Hematopoietic multipotent progenitor cell treated with erythropoietin and hydrocortisone succinate and interleukin-3 and kit ligand, for 17 days (in vitro differentiated cells): ENCODE measurements around the gene HSP90AB1.
"Not testable (repeated sequence)": the region's sequence is repeated elsewhere in the genome, so short reads cannot be mapped to it uniquely, and the experiment has no call there.

Source experiments
- DNase-seq: peaks from one replicate; pipeline ENCODE4 v3.0.0-alpha.2; 2015; ENCODE audit warnings: low spot score

Gene HSP90AB1

DNA sequence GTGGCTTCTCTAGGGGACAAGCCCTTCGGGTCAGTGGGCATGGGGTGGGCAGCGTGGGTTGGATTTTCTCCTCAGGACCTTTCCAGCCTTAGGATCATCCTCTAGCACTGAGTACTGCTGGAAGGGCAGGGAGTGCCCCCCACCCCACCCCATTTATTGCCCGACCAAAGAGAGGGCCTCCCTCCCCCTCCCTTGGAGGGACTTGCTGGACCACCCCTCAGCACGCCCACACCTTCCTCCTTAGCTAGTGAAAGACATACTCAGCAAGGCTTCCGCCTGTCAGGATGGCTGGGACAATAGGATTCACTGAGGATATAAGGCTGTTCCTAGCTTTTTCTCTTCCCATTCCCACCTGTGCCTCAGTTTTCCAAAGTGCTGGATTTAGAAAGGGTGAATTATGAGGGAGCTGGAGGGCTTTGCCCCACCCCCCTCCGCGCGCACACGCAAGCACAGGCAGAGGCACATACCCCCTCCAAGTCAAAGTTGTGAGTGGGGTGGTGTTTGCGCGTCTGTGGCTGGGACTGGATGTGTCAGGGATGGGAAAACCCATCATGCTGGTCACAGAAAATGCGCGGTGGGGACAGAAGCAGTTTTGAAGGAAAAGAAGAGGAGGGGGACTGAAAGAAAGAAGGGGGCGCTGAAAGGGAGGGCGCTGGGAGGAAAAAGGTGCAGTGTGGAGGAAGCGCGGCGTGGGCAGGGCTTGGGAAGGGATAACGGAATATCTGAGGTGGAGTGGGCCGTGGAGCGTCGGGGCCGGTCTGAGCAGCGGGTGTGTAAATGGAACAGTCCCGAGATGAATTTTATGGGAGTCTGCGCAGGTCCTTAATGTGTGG, 24.2 kb upstream of the HSP90AB1 start:
- peak; percentile 23 for DNase-seq

DNA sequence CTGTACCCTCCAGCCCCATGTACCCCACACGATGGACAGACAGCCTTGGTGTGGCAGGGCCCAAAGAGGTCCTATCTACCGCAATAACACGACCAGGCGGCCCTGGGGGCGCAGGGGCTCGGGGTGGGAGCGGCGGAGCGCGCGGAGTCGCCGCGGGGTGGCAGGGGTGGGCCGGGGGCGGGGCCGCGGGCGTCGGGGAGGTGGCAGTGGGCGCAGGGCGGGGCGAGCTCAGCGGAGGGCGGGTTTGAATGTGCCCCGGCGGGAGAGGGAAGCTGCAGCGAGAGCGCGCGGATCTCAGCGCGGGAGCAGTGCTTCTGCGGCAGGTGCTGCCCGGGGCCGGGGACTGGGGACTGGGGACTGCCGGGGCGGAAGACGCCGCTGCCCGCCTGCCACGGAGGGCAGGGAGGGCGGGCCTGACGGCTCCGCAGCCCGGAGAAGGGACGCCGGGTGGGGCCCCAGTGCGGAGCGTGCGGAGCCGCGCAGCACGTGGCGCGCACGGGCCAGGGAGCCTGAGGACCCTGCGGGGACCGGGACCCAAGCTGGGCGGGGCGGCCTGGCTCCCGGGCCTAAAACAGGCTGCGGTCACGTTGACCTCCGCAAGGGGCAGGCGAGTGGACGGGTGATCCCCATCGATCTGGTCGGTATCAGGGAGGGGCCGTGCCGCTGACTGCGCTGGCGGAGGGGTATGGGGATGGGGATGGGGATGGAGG, 23.4 kb upstream of the HSP90AB1 start, which contains the start of gene SLC29A1:
SLC29A1 (plus strand) TSS at position 277 of the 710 bp plus-strand sequence. CDS start 3,719 bp downstream, outside the sequence.
- peak; percentile 79 for DNase-seq

DNA sequence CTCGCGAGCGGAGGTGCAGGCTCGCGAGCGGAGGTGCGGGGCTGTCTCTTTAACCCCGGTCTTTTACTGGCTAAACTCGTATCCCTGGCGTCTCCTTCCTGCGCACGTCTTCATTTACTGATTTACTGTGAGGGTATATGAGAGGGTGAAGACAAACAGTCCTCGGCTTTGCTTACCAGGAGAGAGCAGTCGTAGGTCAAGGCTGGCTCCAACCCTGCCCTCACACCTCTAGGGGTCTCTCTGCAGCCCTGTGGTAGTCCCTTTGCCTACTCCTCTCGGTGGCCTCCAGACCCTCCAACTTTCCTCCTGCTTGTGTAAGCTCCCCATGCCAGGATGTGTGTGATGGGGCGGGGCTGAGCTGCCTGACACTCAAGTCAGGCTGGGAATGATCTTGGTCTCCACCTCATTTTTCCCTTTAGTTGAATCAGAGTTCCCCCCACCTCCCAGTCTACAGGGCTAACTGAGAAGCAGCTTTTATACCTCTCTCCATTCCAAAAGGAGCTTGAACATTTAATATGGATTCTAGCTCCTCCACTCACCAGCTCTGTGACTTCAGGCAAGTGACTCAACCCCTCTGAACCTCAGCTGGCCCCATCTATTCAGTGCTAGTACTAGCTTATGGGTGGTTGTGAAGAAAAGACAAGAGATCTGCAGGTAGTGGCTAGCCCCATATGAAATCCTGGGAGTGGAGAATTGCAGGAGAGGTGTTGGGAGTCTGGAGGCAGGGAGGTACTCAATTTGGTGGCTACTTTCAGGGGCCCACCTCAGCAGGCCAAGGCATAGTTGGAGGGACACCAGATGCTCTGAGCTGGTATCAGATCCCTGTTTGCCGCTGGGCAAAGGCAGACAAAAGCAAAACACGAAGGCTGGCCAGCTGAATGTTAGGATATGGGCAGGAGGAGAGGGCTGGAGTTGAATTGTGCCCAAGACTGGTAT, 22.6 kb upstream of the HSP90AB1 start:
- DNase-seq = peak; percentile 60

DNA sequence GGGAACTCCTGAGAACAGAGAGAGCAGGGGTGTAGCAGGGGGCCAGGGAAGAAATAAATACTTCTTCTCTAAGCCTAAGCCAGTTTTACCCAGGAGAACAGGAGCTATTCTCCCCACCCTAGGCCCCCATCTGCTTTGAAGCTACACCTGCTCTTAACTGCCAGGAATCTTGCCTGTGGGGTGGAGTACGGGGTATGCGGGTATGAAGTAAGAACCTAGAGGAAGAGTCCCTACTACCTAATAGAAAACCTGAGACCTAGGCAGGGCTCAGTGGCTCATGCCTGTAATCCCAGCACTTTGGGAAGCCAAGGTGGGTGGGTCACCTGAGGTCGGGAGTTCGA, 22.0 kb upstream of the HSP90AB1 start:
- DNase-seq = no peak

- DNase-seq = peak; percentile 74
These were observed 21.1 kb upstream of the HSP90AB1 start for GRCh38 chr6:44225579-44226325.

- DNase-seq = no peak
These were observed 20.3 kb upstream of the HSP90AB1 start for GRCh38 chr6:44226368-44227147.

- DNase-seq = peak; percentile 43
These were observed 19.6 kb upstream of the HSP90AB1 start for GRCh38 chr6:44227148-44227793.

DNA sequence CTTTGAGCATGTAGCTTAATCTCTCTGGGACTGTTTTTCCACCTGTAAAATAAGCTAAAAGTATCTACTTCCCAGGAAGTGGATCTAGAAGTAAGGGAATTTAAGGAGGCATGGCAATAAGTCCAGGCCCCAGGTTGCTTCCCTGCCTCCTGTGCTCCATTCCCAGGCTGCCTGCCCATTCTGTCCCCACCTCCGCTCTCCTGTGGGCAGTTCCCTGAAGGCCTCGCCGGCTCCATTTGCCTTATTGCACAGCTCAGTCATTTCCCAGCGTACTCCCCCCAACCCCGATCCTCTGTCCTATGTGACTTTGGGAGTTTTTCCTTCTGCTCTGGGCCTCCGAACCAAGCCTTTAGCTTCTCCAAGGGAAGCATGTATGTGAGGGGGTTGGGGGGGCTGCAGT, 18.9 kb upstream of the HSP90AB1 start:
- no peak for DNase-seq

DNA sequence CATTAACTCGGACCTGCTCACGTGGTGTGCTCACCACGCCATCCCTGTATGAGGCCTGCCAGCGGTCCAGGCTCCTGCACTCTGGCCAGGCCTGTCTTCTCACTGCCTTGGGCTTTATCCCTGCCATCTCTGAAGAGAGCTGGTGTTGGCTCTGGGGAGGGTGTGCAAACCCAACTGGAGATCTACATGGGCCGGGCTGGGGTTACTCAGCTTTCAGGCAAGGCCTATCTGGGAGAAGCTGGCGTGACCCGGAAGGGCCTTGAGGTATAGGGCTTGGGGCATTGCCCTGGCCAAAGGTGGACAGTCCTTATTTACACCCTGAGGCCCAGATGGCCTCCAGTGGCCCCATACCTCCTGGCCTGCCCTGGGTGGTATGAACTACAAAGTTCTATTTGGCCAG, 18.5 kb upstream of the HSP90AB1 start:
- DNase-seq = no peak

- DNase-seq = no peak
These were observed 18.1 kb upstream of the HSP90AB1 start for GRCh38 chr6:44228836-44229235.

DNA sequence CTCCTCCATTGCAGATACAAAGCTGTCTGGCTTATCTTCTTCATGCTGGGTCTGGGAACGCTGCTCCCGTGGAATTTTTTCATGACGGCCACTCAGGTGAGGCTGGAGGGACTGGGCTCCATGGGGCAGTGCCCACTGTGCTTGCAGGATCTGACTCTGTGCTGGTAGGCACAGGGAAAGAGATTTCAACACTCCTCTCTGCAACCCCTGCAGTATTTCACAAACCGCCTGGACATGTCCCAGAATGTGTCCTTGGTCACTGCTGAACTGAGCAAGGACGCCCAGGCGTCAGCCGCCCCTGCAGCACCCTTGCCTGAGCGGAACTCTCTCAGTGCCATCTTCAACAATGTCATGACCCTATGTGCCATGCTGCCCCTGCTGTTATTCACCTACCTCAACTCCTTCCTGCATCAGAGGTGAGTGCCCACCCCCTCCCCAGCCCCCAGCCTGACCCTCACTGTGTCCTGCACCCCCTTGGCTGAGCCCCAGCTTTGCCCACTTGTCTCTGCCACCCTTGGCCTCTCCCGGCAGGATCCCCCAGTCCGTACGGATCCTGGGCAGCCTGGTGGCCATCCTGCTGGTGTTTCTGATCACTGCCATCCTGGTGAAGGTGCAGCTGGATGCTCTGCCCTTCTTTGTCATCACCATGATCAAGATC, 17.4 kb upstream of the HSP90AB1 start:
- DNase-seq = no peak

GRCh38 chr6:44230034-44230675, 16.7 kb upstream of the HSP90AB1 start:
- no peak for DNase-seq

GRCh38 chr6:44231426-44231825, 15.5 kb upstream of the HSP90AB1 start:
- DNase-seq = not testable (repeated sequence)

DNA sequence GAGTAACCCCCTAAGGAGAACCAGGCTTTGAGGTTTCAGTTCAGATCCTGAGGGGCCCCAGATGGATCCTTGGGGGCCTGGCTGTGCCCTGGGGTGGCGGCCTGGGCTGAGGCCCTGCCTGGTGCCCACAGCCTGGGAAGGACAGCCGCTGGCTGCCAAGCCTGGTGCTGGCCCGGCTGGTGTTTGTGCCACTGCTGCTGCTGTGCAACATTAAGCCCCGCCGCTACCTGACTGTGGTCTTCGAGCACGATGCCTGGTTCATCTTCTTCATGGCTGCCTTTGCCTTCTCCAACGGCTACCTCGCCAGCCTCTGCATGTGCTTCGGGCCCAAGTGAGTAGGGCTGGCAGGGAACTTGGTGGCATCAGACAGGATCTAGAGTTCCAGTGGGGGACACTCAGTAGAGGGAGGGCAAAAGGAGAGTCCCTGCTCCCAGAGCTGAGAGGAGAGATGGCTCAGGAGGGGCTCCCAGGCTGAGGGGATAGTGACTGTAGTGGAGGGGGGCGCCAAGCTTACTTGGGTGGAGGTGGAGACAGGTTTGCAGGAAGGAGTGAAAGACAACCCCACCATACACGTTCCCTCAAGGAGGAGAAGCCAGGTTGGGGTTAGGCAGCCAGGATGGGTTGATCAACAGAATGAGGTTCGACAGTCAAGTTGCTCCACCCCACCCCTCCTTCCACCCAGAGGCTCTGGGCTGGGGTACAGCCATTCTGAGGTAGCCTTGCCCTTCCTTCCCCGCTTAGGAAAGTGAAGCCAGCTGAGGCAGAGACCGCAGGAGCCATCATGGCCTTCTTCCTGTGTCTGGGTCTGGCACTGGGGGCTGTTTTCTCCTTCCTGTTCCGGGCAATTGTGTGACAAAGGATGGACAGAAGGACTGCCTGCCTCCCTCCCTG, 14.0 kb upstream of the HSP90AB1 start:
- DNase-seq = no peak

DNA sequence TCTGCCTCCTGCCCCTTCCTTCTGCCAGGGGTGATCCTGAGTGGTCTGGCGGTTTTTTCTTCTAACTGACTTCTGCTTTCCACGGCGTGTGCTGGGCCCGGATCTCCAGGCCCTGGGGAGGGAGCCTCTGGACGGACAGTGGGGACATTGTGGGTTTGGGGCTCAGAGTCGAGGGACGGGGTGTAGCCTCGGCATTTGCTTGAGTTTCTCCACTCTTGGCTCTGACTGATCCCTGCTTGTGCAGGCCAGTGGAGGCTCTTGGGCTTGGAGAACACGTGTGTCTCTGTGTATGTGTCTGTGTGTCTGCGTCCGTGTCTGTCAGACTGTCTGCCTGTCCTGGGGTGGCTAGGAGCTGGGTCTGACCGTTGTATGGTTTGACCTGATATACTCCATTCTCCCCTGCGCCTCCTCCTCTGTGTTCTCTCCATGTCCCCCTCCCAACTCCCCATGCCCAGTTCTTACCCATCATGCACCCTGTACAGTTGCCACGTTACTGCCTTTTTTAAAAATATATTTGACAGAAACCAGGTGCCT, 13.3 kb upstream of the HSP90AB1 start:
- no peak for DNase-seq

- DNase-seq = peak; percentile 76
These were observed 12.5 kb upstream of the HSP90AB1 start for GRCh38 chr6:44234101-44235025.

DNA sequence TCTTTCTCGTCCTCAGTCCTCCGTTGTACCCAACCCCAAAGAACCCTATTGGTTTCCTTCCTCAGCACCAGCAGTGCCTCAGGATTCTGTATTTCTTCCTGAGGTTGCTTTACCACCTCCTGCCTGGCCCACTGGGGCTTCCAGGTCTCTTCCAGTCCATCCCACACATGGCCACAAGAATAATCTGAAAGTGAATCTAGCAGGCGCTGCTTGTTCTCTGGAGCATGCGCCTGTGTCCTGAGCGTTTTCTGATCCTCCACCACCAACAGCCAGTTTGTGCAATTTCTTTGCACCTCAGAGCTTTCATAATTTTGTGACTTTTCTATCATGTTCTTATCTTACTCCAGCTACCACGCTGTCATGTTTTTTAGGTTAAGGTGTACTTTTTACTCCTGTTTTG, 11.6 kb upstream of the HSP90AB1 start:
- DNase-seq = no peak
